Measurements from ENCODE around the gene SMARCD2.
"Not testable (repeated sequence)": the region's sequence is repeated elsewhere in the genome, so short reads cannot be mapped to it uniquely, and the experiment has no call there.

DNA sequence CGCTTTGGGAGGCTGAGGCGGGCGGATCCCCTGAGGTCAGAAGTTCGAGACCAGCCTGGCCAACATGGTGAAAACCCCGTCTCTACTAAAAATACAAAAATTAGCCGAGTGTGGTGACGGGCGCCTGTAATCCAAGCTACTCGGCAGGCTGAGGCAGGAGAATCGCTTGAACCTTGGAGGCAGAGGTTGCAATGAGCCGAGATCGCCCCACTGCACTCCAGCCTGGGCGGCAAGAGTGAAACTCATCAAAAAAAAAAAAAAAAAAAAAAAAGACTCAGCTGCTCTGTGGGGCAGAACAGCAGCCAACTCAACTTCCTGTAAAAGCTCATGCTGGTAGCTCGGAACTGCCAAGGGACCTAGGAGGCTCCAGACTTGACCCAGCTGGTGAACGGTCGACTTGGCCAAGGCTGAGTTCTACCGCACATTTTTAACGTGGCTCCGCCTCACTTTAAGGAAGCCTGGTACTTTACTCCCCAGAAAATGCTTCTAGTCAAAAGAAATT, 953 bp upstream of the SMARCD2 start:
- TF ChIP-seq, protein P1, sequence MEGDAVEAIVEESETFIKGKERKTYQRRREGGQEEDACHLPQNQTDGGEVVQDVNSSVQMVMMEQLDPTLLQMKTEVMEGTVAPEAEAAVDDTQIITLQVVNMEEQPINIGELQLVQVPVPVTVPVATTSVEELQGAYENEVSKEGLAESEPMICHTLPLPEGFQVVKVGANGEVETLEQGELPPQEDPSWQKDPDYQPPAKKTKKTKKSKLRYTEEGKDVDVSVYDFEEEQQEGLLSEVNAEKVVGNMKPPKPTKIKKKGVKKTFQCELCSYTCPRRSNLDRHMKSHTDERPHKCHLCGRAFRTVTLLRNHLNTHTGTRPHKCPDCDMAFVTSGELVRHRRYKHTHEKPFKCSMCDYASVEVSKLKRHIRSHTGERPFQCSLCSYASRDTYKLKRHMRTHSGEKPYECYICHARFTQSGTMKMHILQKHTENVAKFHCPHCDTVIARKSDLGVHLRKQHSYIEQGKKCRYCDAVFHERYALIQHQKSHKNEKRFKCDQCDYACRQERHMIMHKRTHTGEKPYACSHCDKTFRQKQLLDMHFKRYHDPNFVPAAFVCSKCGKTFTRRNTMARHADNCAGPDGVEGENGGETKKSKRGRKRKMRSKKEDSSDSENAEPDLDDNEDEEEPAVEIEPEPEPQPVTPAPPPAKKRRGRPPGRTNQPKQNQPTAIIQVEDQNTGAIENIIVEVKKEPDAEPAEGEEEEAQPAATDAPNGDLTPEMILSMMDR (IDR thresholded peaks at IDR 0.05), result not testable (repeated sequence)
- not testable (repeated sequence) for TF ChIP-seq RAD21 (conservative IDR thresholded peaks at IDR 0.05 in 1 of 2, IDR thresholded peaks at IDR 0.05 in 1 of 2); RNF2 (IDR thresholded peaks at IDR 0.05; ENCODE audit: borderline replicate concordance, low read depth); CHD4 (IDR thresholded peaks at IDR 0.05; ENCODE audit: borderline replicate concordance); TP53 (CRISPR knock-in tag; IDR thresholded peaks at IDR 0.05); E2F6 (IDR thresholded peaks at IDR 0.05; ENCODE audit: borderline replicate concordance, low read depth)
- TF ChIP-seq, protein P2, sequence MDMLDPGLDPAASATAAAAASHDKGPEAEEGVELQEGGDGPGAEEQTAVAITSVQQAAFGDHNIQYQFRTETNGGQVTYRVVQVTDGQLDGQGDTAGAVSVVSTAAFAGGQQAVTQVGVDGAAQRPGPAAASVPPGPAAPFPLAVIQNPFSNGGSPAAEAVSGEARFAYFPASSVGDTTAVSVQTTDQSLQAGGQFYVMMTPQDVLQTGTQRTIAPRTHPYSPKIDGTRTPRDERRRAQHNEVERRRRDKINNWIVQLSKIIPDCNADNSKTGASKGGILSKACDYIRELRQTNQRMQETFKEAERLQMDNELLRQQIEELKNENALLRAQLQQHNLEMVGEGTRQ (IDR thresholded peaks at IDR 0.05), result not testable (repeated sequence)

Measured in A549 (cell line).